A673 (cell line): ENCODE measurements around the gene UBFD1. TPM values are rescaled to one million over a fixed set of nuclear protein-coding genes. Genes with fewer than 3 reads are reported as not detected.

Source experiments
- BruUV-seq: library from RNA; stranded (reverse); fragments of 400-500 nt; replicated peaks from 2 replicates; lab custom pipeline; 2021; lab: Mats Ljungman, UMichigan
- CTCF ChIA-PET: fragments of 300-600 bp; sonication (Branson Sonifier 250); formaldehyde crosslinking; loops from one replicate; lab custom pipeline; 2022; ENCODE audit warnings: antibody characterized with exemption; lab: Charles Lee
- POLR2A ChIA-PET: fragments of 300-600 bp; sonication (Branson Sonifier 250); formaldehyde crosslinking; loops from one replicate; lab custom pipeline; 2022; ENCODE audit warnings: antibody characterized with exemption; ENCODE audit not compliant: low non-redundant PET; lab: Charles Lee
- DNase-seq: peaks from one replicate; pipeline ENCODE4 v3.0.0-alpha.2; 2015; ENCODE audit warnings: low spot score
- H3K27ac ChIP-seq: fragments of 200-600 bp; sonication (generic); 2 replicates; pipeline ENCODE4 v1.5.1; 2016; ENCODE audit warnings: mixed run types, low read depth, mild to moderate bottlenecking, mixed read lengths, antibody characterized with exemption, low read length; ENCODE audit not compliant: poor library complexity, severe bottlenecking
- H3K27me3 ChIP-seq: fragments of 200-600 bp; sonication (generic); replicated peaks from 2 replicates; pipeline ENCODE4 v1.6.1; 2017; ENCODE audit warnings: mixed run types, low read depth, mild to moderate bottlenecking, mixed read lengths, antibody characterized with exemption, low read length; ENCODE audit not compliant: insufficient read depth, poor library complexity
- H3K36me3 ChIP-seq: fragments of 200-600 bp; sonication (generic); 2 replicates; pipeline ENCODE4 v1.6.1; 2016; ENCODE audit warnings: mixed run types, mild to moderate bottlenecking, mixed read lengths, antibody characterized with exemption, low read length; ENCODE audit not compliant: insufficient read depth, poor library complexity, severe bottlenecking
- H3K4me1 ChIP-seq: fragments of 200-600 bp; sonication (generic); 2 replicates; pipeline ENCODE4 v1.6.1; 2017; ENCODE audit warnings: mixed run types, mild to moderate bottlenecking, mixed read lengths, antibody characterized with exemption, low read length; ENCODE audit not compliant: insufficient read depth, poor library complexity, severe bottlenecking
- H3K4me3 ChIP-seq: fragments of 200-600 bp; sonication (generic); 2 replicates; pipeline ENCODE4 v1.5.1; 2016; ENCODE audit warnings: low read depth, mixed run types, mild to moderate bottlenecking, mixed read lengths, low read length; ENCODE audit not compliant: poor library complexity, severe bottlenecking
- H3K9me3 ChIP-seq: fragments of 200-600 bp; sonication (generic); 2 replicates; pipeline ENCODE4 v1.6.1; 2016; ENCODE audit warnings: mixed run types, low read depth, mild to moderate bottlenecking, mixed read lengths, antibody characterized with exemption, low read length; ENCODE audit not compliant: poor library complexity, severe bottlenecking
- CTCF ChIP-seq: fragments of 300-800, 200-600 bp; sonication (generic); conservative IDR thresholded peaks from 2 replicates; pipeline ENCODE4 v1.5.1; 2017; ENCODE audit warnings: low read depth, mild to moderate bottlenecking, antibody characterized with exemption, low read length, moderate library complexity, mixed read lengths
- EZH2 ChIP-seq: fragments of 200-600 bp; sonication (generic); IDR thresholded peaks from 2 replicates; pipeline ENCODE4 v1.6.1; 2017; ENCODE audit warnings: borderline replicate concordance, low read depth, mild to moderate bottlenecking, mixed read lengths, antibody characterized with exemption, low read length; ENCODE audit not compliant: poor library complexity, severe bottlenecking
- intact Hi-C: fragments of 100-400 bp; cut with micrococcal nuclease; formaldehyde crosslinking; loops from one replicate; pipeline ENCODE4 v1.10.0; 2022; ENCODE audit not compliant: unreplicated experiment
- total RNA-seq: library from RNA; stranded (reverse); gene quantifications from 2 replicates; pipeline ENCODE4 v1.2.3, GENCODE V29; 2021

Gene UBFD1
- total RNA-seq, 1 experiment from 2014 or later: 121 TPM

GRCh38 chr16:23523321-23523720, 34.2 kb upstream of the UBFD1 start:
- intact Hi-C loops: no loop called here
- TF ChIP-seq EZH2 (no peak), CTCF (no peak)
- Histone ChIP-seq H3K4me3 (no peak overlapping the region), H3K27ac (no peak overlapping the region), H3K27me3 (no peaks in the 10 kb centered on the region), H3K9me3 (no peaks in the 10 kb centered on the region), H3K36me3 (peaks cover 50% of the 10 kb centered on the region), H3K4me1 (no peaks in the 10 kb centered on the region)
- POLR2A ChIA-PET: no interaction called here
- no peak for DNase-seq
- CTCF ChIA-PET: no interaction called here
- BruUV-seq: no TSS peak

GRCh38 chr16:23523876-23524385, 33.6 kb upstream of the UBFD1 start:
- Histone ChIP-seq H3K4me1 (no peaks in the 10 kb centered on the region), H3K27ac (no peak overlapping the region), H3K4me3 (no peak overlapping the region), H3K36me3 (peaks cover 52% of the 10 kb centered on the region), H3K27me3 (no peaks in the 10 kb centered on the region), H3K9me3 (no peaks in the 10 kb centered on the region)
- BruUV-seq: no TSS peak
- ChIA-PET CTCF (no interaction called here), POLR2A (no interaction called here)
- DNase-seq: no peak
- intact Hi-C loops: no loop called here
- TF ChIP-seq CTCF (no peak), EZH2 (no peak)

GRCh38 chr16:23524886-23525285, 32.6 kb upstream of the UBFD1 start:
- TF ChIP-seq EZH2 (no peak), CTCF (no peak)
- intact Hi-C loops: no loop called here

More at GRCh38 chr16:23524886-23525285, 32.6 kb upstream of the UBFD1 start:
- Histone ChIP-seq H3K4me1 (no peaks in the 10 kb centered on the region), H3K4me3 (no peak overlapping the region), H3K27me3 (no peaks in the 10 kb centered on the region), H3K36me3 (peaks cover 46% of the 10 kb centered on the region), H3K9me3 (no peaks in the 10 kb centered on the region), H3K27ac (no peak overlapping the region)
- no peak for DNase-seq
- BruUV-seq: no TSS peak
- POLR2A ChIA-PET: no interaction called here
- CTCF ChIA-PET: no interaction called here
